IPS DF 19.7 (cell line): ENCODE results near the gene THSD7A.
A peak's percentile ranks its signal among the peaks of the same experiment; 100 is the strongest.

ENCODE experiments used
- DNase-seq: peaks from one replicate; pipeline ENCODE4 v3.0.0-alpha.2; 2013; ENCODE audit warnings: low read depth, low spot score

THSD7A gene

DNA sequence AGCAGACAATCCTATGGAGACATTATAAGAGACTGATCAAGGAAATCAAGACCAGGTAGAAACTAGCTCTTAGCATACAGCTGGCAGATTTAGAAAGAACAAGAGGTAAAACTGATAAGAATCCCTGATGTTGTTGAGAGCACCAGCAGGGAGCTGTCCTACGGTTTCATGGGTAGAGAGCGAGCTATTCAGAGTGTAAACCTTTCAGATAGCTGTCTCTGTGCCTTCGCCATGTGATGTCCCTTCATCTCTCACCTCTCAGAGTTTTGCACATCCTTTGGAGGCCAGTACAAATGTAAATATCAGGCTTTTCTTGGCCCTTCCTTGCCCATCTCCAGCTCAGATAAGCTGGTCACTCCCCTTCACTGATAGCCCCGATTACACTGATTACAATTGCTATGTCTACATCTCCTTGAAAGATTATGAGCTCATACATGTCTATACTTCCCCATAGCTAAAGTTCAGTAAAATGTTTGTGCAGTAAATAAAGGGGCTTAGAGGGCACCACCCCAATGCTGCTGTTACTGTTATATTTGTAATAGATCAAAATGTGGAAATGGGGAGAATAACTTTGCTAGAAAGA, 21.9 kb downstream of the THSD7A start:
- DNase-seq = no peak

DNA sequence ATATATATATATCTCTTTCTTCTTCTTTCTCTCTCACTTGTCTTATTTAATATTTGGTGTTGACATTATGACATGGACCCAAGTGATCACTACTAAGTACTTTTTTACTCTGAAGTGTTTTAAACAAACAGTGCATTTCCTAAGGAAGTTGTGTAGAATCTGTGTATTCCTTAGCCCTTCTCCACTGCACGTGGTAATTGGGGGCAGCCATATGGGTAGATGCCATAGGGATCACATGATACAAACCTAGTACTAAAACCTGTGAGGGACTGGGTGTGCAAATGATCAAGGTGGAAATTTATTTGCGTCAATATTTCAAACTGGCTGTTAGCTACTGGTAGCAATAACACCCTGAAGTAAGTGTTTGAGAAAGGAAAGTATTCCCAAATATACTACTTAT, 25.0 kb downstream of the THSD7A start:
- DNase-seq = no peak

DNA sequence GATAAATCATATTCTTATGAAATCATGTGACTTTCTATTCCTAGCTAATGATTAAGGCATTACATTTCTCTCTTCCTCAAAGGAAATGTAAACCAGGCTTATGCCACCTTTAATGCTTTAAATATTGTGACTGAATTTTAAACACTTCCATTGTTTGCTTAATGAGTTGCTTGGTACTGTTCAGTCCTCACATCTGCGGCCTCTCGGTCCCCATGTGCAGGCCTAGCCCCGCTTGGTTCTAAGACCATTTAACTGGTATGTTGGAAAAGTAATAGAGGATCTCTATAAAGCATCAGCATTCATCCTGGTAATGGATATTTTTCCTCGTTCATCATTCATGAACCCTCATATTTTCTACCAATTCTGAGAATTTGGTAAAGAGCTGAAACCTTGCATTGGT, 27.4 kb downstream of the THSD7A start:
- DNase-seq = no peak

DNA sequence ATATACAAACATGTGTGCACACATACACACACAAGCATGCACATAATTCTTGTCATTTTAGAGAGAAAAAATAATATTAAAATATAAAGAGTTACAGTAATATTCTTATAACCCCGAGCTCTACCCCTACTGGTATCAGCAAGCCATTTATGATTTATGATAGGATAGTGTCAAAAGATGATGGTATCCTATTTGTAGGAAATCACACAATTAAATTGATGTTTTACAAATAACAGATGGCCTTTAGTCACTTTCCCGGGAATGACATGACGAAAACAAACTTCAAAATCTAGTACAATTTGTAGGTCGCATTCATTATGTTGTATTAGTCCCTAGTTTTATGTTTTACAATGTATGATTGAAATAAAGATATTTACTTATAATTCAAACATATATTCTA, 36.8 kb downstream of the THSD7A start:
- no peak for DNase-seq

DNA sequence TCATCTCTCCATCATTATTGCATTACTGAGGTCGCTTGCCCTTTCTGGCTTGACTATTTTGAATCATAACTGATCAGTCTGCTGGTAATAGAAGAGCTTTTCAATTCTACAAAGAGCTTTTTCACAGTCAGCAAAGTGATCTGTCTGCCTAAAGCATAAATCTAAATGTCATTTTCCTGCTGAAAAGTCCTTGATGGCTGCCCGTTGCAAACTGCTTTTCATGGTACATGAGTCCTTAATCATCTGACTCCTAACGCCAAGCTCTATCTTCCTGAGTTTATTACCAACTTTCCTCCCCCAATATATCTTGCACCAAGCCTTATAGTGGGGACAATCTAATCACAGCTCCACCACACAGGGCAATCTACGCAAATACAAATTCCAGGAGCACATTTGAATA, 39.8 kb downstream of the THSD7A start:
- no peak for DNase-seq

DNA sequence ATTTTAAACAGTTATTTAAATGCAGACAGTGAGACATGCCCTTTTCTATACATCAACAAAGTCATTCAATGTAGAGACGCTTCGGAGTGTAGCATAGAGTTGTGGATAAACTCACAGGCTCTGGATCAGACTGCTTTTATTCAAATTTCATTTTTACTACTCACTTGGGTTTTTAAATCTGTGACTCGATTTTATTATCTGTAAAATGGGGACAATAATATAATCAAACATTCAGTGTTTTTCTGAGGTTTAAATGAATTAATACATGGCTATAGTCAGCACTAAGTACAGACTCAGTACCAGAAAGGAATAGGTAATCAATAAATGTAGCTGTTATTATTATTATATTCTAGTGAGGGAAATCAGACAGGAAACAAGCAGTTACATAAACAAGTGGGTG, 43.4 kb downstream of the THSD7A start:
- DNase-seq = no peak

DNA sequence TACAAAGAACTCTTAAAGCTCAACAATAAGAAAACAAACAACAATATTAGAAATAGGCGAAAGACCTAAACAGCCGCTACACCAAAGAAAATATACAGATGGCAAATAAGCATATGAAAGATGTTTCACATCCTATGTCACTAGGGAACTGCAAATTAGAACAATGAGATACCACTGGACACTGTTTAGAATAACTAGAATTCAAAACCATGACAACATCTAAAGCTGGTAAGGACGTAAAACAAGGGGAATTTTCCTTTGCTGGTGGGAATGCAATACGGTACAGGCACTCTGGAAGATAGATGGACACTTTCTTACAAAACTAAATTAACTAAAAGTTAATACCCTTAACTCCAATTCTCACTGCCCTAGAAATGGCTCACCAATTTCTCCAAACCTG, 44.5 kb downstream of the THSD7A start:
- no peak for DNase-seq

DNA sequence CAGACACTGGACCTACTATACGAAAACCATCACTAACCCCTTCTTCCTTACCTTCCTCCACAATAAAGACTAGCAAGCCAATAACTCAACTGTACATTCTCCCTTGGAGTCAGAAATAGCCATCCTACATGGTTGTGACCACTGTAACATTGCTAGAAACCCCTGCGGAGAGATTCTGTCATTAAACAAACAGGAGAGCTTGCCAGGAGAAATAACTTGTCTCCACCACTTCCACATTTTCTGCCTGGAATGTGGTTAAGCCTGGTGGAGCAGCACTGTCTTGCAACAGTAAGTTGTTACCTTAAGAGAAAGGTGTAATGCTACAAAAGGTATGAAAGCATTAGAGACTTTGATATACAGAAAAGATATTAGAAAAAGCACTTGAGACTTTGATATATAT, 45.8 kb downstream of the THSD7A start:
- DNase-seq = peak; percentile 28

DNA sequence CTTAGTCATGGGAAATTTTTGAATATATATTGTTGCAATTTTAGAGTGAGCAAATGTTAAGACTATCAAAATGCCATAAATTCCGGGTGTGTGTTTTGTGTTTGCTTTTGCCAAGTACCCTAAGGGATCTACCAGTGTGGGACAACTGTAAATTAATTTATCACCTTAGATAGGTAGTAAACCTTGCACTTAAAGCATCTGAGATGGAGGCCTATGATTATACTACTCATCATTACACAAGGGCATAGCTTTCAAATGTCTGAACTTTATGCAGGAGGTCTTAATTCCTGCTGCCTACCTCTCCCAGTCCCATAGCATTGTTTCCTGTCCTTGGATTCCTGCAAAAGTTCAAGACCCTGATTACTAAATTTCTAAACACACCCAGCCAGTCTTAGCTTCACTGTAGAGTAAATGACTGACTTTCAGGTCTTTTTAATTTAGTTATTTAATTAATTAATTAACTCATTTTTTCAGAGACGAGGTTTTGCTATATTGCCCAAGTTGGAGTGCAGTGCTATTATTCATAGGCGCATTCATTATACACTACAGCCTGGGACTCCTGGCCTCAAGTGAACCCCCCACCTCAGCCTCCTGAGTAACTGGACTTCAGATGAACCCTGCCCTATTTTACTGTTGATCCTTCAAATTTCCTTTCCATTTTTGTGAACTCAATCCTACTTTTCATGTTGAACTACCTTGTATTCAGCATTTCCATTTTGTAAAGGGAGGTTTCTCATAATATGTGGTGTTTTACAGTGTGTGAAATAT, 47.0 kb downstream of the THSD7A start:
- no peak for DNase-seq

DNA sequence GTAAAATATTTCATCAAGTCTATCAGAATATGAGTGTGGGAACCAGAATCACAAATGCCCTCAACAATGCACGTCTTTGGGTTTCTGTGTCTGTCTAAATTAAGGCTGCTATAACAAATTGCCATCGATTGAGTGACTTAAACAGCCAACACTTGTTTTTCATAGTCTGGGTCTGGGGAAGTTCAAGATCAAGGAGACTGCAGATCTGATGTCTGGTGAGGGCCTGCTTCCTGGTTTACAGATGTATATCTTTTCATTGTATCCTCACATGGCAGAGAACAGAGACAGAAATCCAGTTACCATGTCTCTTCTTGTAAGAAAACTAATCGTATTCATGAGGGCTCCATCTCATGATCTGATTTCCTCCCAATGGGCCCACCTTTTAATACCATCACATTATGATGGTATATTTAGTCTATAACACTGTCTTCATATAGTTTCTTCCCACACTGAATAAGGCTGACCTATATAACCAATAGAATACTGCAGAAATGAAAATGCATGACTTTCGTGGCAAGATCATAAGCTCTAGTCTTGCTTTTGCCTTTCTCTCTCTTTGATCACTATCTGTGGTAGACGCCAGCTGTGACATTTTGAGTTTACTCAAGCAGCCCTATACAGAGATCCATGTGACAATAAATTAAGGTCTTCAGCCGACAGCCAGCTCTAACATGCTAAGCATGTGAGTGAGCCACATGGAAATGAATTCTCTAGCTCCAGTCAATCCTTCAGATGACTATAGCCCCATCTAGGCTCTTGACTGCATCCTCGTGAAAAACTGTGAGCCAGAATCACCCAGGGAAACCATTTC, 51.9 kb downstream of the THSD7A start:
- DNase-seq = no peak

DNA sequence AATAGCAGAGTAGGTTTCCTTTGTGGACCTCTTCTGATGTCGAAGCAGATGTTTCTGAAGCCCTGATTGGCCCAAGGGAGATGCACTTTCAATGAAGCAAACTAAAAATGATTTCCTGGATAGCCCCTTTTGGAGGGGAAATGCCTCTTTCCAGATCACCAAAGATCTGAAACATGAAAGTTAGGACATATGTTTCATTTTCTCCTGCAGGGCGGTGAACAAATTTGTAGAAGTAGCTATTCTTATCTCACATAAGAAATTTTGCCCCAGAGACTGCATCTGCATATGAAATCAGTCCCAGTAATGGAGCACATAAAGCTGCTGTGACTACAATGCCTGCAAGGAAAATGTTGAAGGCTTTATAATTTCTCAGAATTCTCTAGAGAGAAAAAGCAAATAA, 56.0 kb downstream of the THSD7A start:
- DNase-seq = no peak

DNA sequence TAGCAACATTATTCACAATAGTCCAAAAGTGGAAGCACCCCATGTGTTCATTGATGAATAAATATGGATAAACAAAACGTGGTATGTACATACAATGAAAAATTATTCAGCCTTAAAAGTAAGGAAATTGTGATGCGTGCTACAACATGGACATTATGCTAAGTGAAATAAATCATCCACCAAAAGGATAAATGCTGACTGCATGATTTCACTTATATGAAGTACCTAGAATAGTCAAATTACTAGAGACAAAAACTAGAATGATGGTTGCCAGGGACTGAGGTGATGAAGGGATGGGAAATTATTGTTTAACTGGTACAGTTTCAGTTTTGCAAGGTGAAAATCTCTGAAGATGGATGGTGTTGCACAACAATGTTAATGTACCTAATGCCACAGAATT, 56.6 kb downstream of the THSD7A start:
- no peak for DNase-seq

DNA sequence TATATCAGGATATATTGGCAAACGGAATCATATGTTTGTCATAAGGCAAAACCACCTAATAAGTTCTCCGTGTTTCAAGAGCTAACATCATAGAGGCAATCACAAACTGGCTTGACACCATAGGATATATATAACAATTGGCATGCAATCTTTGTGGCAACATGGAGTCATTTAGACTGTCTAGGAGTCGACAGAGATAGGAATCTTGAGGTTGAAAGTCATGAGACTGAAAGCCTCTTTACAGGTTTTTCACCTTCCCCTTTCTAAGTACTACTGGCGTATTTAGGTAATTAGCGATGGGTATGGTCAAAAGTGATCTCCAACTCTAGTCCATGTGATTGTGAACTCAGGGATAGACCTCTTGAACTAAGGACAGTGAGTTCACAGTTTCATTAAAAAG, 63.7 kb downstream of the THSD7A start:
- no peak for DNase-seq

DNA sequence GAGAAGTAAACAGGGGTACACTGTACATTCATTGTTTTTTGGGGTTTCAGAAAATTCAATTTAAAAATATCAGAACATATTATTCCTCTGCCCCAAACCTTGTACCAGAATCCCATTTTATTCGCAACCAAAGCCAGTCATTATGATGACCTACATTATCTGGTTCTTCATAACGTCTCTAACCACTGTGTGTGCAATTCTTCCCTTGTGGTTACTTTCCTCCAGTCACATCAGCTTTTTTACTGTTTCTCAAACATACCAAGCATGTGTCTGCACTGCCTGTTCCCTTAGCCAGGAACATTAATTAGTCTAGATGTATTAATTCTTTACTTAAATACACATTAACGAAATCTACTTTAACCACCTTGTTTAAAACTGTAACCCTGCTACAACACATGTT, 64.8 kb downstream of the THSD7A start:
- DNase-seq = no peak

DNA sequence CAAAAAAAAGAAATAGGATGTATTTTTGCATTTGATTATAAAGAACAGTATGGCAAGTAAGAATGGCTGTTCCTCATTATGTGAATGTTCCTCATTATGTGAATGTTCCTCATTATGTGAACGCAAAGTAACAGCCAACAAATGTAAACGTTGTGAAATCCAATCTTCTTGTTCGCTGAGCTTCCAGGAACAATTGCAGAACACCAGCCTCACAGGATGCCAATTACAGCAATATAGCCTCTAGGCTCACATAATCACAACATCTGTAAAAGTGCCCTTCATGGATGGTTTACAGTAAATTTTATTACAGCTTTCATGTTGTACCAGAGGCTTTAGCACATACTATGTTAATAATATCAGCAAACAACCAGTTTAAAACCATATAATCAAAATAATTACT, 71.6 kb downstream of the THSD7A start:
- DNase-seq = no peak

DNA sequence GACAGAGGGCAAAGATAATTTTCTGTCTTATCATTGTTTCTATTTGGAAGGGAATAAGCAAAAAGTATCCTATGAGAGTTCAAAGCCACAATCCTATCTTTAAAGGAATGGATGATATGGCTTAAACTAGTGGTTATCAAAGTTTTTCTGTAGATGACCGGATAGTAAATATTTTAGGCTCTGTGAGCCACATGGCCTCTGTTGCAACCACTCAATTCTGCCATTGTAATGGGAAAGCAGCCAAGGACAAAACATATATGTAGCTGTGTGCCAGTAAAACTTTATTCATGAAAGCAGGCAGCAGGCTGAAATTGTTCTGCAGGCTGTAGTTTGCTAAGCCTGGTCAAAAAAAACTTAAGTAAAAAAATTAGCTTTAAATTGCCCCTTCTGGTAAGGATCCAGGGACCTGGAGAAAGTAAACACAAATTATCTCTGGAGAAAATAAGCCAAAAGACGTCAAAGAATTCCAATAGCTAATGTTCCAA, 73.3 kb downstream of the THSD7A start:
- DNase-seq = no peak

DNA sequence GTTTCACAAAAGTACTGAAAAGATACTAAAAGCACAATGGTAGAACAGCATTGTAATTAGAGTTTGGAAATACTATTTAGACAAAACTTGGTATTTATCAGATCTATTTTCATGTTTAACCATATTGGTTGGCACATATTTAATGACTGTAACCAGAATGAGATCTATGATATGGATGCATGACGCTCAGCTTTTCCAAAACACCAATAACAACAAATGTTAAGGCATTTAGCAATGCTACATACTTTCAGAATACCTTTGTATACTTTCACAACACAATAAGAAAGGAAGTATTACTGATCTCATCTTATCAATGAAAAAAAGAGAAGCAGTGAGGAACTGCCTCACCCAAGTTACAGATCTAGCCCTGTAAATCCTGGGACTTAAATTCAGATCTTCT, 74.8 kb downstream of the THSD7A start:
- DNase-seq = no peak

DNA sequence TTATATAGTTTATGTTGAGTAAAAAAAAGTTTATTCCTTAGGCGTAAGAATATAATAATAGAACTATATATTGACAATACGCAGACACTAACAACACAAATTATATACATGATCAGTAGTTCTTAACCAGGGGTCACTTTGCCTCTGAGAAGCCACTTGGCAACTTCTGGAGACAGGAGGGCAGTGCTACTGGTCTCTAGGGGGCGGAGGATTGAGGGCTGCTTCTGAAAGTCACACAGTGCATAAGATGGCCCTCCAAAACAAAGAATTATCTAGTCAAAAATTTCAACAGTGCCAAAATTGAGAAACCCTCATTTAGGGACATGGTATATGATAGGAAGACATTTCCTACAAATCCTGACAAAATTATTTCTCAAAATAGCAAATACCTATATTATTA, 77.1 kb downstream of the THSD7A start:
- no peak for DNase-seq

DNA sequence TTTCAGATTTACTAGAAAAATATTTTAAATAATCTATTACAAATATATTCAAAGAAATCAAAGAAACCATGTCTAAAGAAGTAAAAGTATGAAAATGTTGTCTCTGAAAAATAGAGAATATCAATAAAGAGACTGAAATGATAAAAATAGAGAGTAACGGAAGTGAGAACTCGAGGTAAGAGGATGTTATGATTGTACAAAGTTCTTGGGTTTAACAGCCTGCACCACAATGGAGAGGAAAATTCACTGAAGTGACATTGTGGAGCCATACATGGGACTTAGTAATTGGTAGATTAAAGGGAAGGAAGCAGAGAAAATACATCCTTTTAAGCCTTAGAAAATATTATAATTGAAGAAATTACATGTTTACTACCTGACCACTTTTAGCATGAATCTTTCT, 77.9 kb downstream of the THSD7A start:
- no peak for DNase-seq

DNA sequence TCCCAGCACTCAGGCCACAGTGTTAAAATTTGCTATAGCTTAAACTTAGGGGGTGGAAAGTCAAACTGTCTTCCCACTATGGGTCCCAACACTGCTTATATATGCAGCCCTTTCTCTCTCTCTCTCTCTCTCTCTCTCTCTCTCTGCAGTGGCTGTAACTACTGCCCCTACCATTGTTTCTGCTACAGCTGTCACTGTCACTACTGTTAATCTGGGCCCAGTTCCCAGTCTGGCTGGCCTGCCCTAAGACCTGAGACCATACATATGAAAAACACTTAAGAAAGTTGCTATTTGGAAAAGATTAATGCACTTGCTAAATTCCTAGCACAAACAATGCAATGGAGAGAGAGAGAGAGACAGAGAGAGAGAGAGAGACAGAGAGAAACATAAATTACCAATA, 78.6 kb downstream of the THSD7A start:
- DNase-seq = no peak

DNA sequence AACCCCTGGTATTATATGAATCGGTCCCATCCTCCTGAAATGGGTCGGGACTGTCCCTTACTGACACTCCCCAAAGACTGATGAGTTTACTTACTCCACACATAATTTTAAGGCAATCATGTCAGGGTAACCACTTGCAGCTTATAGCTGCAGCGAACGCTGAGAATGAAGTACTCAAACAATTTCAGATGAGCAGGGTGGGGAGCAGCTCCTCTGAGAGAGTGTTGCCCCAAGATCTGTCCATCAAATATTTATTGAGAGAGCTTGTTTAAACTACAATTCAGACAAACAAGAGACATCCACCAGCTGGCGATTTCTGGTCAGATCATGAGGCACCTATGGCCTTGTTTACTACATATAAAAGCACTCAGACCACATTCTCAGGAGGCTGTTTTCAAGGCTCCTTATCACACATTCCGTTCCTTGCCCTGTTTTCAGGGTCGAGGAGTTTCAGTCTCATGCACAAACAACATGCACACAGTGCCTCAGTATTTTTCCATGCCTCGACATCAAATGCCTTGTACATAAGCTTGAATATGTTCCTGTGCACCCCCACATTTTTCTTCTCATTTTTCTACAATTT, 80.1 kb downstream of the THSD7A start:
- no peak for DNase-seq

DNA sequence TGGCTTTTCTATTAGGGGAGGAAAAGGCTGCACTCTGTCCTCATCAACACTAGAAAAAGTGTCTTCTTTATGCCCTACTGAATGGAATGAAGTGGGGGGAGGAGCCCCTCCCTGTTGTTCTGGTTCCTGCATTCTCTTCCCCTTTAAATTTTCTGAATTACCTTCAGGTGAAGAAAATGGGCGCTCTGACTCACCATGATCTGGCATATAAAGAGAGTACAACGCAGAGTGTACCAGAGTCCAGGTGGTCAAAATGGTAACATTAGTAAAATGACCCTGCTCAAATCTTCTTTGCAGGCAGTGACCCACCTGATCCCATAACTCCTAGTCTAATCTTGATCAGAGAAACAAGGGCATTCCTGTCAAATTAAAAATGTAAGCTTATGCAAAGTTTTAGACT, 80.7 kb downstream of the THSD7A start:
- no peak for DNase-seq
